Uterus (tissue), 2 donors: Measurements from ENCODE around the gene CCN5.

Source experiments
- POLR2A ChIP-seq, 2 donors: fragments of 450-650 bp; IDR thresholded peaks; one replicate each; pipeline ENCODE4 v1.6.1; 2016; ENCODE audit warnings: antibody characterized with exemption in 2 of 2, mild to moderate bottlenecking in 1 of 2, moderate library complexity in 1 of 2
- TF ChIP-seq, protein P1 (sequence below), 4 experiments: fragments of 200-600 bp in 2 of 4; fragments of 450-650 bp in 2 of 4; sonication (generic) in 2 of 4; IDR thresholded peaks; one replicate each; pipeline ENCODE4 v1.5.1; 2016 to 2019; ENCODE audit warnings: antibody characterized with exemption in 4 of 4, mild to moderate bottlenecking in 2 of 4, moderate library complexity in 1 of 4

GRCh38 chr20:44696315-44696714, 18.9 kb upstream of the CCN5 start:
- TF ChIP-seq, protein P1, sequence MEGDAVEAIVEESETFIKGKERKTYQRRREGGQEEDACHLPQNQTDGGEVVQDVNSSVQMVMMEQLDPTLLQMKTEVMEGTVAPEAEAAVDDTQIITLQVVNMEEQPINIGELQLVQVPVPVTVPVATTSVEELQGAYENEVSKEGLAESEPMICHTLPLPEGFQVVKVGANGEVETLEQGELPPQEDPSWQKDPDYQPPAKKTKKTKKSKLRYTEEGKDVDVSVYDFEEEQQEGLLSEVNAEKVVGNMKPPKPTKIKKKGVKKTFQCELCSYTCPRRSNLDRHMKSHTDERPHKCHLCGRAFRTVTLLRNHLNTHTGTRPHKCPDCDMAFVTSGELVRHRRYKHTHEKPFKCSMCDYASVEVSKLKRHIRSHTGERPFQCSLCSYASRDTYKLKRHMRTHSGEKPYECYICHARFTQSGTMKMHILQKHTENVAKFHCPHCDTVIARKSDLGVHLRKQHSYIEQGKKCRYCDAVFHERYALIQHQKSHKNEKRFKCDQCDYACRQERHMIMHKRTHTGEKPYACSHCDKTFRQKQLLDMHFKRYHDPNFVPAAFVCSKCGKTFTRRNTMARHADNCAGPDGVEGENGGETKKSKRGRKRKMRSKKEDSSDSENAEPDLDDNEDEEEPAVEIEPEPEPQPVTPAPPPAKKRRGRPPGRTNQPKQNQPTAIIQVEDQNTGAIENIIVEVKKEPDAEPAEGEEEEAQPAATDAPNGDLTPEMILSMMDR (IDR thresholded peaks at IDR 0.05), result no peak
- TF ChIP-seq POLR2A (IDR thresholded peaks at IDR 0.05), result no peak
